GM10847 (cell line): Measurements from ENCODE around the gene CPE.

Source experiments
- POLR2A ChIP-seq: IDR thresholded peaks from 2 replicates; pipeline ENCODE4 v1.6.1; 2011; ENCODE audit not compliant: insufficient read length; ENCODE audit errors: extremely low read depth

Gene CPE

GRCh38 chr4:165507381-165507780 is 128.6 kb downstream of the CPE start:
- no peak for TF ChIP-seq POLR2A

DNA sequence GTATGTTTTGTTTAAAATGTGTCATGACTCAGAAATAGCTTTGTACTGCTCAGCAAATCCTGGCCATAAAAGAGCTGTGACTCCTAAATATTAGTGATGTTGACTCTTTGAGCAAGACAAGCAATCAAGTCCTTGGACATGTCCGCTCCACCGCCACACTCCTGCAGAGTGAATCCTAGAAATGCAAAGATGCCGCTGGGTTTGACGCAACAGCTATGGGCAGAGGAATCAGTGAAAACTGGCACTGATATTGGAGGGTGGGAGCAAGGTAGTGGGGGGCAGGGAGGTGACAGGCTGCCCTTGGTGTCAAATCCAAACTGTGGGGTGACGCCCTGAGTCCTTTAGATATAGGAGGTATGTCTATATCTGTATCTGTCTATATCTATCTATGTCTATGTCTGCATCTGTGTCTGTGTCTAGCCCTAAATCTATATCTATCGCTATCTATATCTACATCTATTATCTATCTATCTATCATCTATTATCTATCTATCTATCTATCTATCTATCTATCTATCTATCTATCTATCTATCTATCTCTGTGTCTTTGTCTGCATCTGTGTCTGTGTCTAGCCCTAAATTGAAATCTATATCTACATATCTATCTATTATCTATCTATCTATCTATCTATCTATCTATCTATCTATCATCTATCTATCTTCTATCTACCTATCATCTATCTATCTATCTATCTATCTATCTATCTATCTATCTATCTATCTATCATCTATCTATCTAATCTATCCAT is 129.7 kb downstream of the CPE start:
- TF ChIP-seq POLR2A = no peak

DNA sequence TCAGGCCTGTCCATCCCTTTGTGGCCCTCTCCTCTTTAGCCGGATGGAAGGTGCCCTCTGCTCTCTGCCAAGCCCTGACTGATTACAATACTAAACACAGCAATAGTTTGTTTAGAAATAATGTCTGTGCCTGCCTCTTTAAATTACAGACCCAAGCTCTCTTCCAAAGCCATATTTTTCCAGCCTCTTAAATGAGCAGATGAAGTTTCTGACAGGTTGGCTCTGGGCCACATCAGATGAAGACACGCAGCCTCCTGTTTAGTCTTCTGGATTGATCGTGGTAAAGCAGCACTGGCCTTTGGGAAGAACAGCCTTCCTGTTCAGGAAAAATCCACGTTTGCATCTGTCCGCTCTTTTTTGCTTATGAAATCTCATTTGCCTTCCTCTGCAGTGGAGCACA is 133.6 kb downstream of the CPE start:
- TF ChIP-seq POLR2A = no peak

GRCh38 chr4:165514739-165515138 is 135.9 kb downstream of the CPE start:
- TF ChIP-seq POLR2A = no peak

GRCh38 chr4:165515201-165515600 is 136.4 kb downstream of the CPE start:
- no peak for TF ChIP-seq POLR2A

DNA sequence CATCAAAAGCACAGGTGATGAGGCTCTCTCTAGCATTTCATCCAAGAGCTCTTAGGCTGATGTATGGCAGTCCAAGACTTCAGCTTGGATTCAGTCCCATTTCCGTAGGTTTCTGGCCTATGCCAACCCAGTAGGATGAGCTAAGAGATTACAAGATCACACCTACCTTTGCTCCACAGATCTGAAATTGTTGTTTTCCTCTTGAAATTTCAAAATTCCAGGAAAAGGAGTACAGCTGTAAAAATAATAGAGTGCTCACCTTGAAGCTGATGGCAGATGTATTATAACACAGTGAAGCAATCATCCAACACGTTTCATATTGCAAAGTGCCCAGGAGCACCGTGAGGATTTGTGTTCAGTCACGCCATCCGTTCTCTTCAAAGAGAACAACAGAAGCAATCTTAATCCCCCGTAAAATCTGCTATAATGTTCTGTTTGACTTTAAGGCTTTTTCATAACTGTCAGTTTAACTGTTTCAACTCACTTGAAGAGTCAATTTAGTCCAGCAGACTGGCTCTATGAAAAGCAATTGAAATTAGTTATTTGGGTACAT is 137.5 kb downstream of the CPE start:
- no peak for TF ChIP-seq POLR2A

- TF ChIP-seq POLR2A = no peak
Measured at GRCh38 chr4:165517216-165517615, 138.4 kb downstream of the CPE start.

- no peak for TF ChIP-seq POLR2A
Measured at GRCh38 chr4:165518024-165518616, 139.3 kb downstream of the CPE start.

GRCh38 chr4:165518686-165519085 is 139.9 kb downstream of the CPE start:
- TF ChIP-seq POLR2A = no peak

GRCh38 chr4:165519591-165519990 is 140.8 kb downstream of the CPE start:
- no peak for TF ChIP-seq POLR2A

- TF ChIP-seq POLR2A = no peak
Measured at GRCh38 chr4:165520086-165520485, 141.3 kb downstream of the CPE start.

DNA sequence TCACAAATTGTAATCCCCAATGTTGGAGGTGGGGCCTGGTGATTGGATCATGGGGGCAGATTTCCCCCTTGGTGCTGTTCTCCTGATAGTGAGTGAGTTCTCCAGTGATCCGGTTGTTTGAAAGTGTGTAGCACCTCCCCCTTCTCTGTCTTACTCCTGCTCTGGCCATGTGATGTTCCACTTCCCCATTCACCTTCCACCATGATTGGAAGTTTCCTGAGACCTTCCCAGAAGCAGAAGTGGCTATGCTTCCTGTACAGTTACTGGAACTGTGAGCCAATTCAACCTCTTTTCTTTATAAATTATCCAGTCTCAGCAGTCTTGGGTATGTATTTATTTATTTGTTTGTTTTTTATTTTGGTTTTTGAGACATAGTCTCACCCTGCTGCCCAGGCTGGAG is 143.2 kb downstream of the CPE start:
- TF ChIP-seq POLR2A = no peak

GRCh38 chr4:165524532-165525190 is 145.9 kb downstream of the CPE start:
- no peak for TF ChIP-seq POLR2A

- no peak for TF ChIP-seq POLR2A
Measured at GRCh38 chr4:165532976-165533375, 154.2 kb downstream of the CPE start.

GRCh38 chr4:165537028-165537648 is 158.3 kb downstream of the CPE start:
- no peak for TF ChIP-seq POLR2A

- TF ChIP-seq POLR2A = no peak
Measured at GRCh38 chr4:165539801-165540200, 161.0 kb downstream of the CPE start.
